HG03139 (cell line): ENCODE data around the gene POU2AF3.

ENCODE experiments used
- ATAC-seq: cut with Tn5 transposase; IDR thresholded peaks from one replicate; pipeline ENCODE4 v1.9.1; 2021; ENCODE audit not compliant: unreplicated experiment

POU2AF3 gene

DNA sequence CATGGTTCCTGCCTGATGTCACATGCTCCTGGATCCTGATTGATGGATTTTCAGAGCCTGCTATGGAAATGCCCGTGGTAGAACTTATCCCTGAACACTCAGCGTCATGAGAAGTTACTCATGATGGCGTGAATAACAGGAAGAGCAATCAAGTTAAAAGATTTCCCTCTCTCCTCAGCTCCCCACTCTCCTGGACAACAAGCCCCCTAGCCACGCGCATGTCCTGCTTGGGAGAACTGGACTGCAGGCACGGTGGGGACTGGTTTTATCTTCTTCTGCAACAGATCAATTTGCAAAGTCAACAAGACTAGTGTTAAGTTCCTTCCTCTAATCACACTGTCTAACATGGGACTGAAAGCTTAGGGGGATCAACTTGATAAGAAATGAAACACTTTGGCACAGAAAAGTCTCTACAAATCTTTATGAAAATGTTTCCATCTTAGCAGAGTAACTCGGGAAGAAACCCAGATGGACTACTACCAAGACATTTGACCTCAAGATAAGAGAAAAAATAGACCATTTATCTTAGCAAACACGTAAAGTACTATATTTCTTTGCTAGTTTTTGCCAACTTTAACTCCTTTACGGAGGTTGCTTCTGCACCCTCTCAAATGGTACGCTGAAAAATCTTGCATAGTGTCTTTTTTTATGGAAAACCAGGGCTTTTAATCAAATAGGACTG lies 53.2 kb downstream of the POU2AF3 start:
- ATAC-seq, result no peak

DNA sequence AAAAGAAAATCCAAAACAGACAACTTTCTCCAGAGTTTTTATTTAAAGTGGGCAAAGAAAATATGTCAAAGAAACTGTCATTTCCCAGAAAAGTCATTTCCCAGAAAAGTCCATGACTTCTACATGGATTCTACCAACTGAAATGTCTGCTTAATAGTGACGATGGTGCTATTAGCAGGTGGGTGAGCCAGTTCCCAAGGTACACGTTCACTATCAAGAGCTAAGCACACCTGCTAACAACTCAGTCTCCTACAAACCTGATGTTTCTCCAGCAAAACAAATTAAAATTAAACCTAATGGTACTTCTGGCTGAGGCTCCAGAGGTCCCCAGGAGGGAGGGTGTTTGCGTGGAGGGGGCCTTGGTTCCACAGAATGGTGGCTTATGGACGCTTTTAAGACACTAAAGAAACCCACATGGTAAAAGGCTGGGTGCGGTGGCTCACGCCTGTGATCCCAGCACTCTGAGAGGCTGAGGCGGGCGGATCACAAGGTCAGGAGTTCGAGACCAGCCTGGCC lies 53.9 kb downstream of the POU2AF3 start:
- no peak for ATAC-seq

GRCh38 chr11:111352935-111353710 lies 54.8 kb downstream of the POU2AF3 start:
- ATAC-seq, result no peak

DNA sequence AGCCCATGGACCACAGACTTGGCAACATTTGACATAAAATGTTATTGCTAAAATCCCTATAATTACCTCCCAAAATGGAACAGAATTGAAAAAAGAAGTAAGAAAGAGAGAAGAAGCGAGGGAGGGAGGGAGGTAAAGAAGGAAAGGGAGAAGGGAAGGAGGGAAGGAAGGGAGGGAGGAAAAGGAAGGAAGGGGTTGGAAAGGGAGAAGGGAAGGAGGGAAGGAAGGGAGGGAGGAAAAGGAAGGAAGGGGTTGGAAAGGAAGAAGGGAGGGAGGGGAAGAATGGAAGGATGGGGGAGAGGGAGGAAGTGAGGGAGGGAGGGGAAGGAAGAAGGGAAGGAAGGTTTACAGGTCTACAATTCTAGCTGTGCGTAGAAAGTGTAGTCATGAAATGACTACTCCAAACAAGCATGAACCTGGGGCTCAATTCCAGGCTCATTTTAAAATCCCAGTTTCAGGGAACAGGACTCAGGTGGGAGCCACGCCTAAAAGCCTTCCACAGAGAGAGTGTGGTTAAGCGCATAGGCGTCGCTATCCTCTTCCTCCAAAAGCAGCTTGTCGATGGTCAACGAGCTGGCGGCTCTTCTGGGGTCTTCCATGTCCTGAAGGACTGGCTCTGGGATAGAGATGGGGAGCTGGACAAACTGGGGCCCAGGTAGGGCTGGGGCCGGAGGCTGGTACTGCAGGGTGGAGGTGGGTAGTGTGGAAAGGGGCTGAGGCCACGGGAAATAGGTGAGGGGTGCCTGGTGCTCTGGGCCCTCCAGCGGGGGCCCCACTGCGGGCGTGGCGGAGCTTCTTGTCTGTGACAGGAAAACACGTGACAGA lies 55.6 kb downstream of the POU2AF3 start:
- ATAC-seq, result no peak

DNA sequence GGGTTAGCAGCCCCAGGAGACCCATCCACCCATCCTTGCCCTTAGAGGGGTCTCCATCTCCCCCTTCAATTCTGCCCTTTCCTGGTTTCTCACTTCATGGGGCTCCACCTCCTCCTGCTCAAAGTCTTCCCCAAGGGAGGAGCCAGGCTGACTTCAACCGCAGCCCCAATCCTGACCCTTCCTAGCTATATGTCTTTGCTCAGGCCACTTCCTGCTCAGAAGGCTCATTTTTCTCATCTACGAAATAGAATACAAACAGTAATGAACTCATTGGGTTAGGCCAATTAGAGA lies 56.2 kb downstream of the POU2AF3 start:
- no peak for ATAC-seq

DNA sequence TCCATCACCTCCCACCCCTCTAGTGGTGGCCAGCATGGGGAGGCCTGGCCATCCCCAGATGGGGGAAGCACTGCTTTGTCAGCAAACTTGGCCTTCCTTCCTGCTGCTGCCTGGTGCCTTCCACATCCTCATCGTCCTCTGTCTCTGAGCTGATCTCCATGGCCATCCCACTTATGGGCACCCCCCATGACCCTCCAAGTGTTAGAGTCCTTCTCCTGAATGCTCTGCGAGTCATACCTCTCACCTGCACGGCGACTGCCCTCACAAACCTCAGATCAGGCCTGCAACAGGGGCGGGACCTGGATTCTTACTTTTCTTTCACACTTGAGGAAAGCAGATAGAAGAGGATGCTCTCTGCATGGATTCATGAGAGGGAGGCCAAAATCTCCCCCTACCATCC lies 56.8 kb downstream of the POU2AF3 start:
- no peak for ATAC-seq

DNA sequence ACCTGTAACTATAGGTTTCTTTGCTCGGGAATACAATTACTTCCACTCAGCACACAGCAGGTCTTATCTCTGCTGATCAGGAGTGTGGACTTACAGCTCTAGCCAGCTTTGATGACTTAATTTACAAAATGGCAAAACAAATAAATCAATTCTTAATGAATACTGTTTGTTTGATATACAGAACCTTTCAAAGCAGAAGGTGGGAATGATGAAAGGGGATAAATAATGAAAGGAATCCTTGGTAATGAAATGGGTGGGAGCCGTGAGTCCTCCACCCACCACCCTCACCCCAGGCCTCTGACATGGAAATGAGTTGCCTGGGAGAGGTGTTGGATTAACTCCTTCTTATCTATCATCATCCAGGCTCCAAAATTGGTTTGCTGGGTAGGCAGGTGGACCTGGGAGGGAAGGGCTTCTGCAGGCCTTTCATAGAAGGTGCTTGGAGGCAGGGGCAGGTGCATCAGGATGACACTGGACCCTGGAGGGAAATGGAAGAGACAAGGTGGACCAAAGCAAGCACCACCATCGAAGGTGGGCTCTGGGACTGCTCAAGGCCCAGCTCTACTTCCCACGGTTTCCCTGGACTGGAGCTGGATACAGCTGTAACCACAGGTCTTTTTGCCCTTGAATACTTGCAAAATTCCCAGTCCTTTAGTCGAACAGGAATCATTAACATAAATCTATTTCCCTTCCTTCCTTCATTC lies 57.8 kb downstream of the POU2AF3 start:
- no peak for ATAC-seq

- ATAC-seq, result no peak
Measured at GRCh38 chr11:111356660-111357048, 58.3 kb downstream of the POU2AF3 start.

DNA sequence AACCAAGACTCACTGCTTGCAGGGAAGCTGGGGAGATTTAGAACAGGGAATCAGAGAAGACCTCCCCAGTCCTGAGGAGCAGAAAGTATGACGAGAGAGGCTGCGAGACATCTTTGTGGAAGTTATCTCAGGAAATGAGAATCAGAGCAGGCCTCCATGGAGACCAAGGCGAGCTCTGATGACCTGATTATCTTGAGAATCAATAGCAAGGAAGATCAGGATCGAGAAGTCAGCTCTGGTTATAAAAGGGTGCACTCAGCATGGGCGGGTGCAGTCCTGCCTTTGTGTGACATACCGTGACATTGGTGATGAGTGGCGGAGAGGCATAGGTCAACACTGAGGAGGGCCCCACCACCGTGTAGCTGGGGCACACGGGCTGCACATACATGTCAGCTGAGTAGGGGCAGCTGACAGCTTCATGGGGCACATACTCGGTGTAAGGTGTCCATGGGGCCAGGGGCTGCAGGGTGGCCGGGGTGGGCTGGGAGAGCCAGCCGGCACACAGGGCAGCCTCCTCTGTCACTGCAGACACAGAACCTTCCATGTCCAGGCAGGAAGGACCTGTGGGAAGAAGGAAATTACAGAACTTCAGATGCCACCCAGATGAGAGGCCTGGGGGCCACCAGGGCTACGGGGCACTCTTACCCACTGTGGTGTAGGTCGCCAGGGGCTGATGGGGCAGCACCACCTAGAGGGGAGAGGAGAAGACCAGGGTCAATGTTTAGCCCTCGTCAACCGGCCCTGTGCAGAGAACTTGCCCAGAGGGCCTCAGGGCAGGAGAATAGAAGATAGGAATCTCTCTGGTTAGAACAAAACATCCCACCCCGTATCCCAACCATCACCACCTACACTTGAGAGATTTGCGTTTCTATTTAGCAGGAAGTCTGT lies 59.0 kb downstream of the POU2AF3 start:
- ATAC-seq, result no peak
